ENCODE measurements around the gene COBL. TPM values are rescaled to one million over a fixed set of nuclear protein-coding genes. Genes with fewer than 3 reads are reported as not detected.

Gene COBL
- total and polyA plus RNA-seq, 2 of the 8 experiments (the other 6 are each of a cell fraction or from before 2014, with no cell fraction given), result 13.8 to 40.4 TPM

DNA sequence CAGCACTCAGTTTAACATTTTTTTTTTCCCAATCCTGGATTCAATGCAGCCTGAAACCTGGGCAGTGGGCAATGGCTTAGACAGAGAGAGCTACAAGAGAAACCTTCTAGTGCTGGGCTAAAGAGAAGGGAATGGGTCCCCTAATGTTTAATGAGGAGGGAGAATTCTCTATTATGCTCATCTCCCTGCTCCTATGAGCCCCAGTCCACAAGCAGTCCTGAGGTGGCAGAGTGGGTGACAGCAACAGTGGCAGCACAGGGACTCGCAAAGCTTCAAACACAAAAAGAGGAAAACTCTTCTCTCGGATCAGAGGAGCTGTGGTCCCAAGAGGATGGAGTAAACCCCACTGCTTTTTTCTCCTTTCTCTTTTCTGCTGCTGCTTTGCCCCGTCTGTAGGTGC is 36.5 kb downstream of the COBL start:
- no peaks in the 10 kb centered on the region for H3K9me3 ChIP-seq (ENCODE audit: insufficient read depth in 2 of 2, low read depth in 1 of 2, low read length in 1 of 2)
- no peak overlapping the region for H3K56ac ChIP-seq (replicated peaks; ENCODE audit: insufficient read length, low read depth, low read length)
- H3K27ac ChIP-seq (ENCODE audit: low read depth, low read length), result no peak overlapping the region
- no peak overlapping the region for H2BK12ac ChIP-seq (ENCODE audit: low read depth, low read length)
- no peak overlapping the region for H4K91ac ChIP-seq (replicated peaks; ENCODE audit: insufficient read length, low read length)
- peaks cover 0 to 82% of the 10 kb centered on the region in 2 experiments; a peak in 3 of 4 replicates for H3K79me2 ChIP-seq (ENCODE audit: control insufficient read depth in 1 of 2, insufficient read depth in 2 of 2, low read length in 2 of 2)
- TF ChIP-seq HDAC2 (IDR thresholded peaks at IDR 0.05; ENCODE audit: borderline replicate concordance in 1 of 2, low read depth in 2 of 2, low read length in 2 of 2) (no peak), SAP30 (IDR thresholded peaks at IDR 0.05; ENCODE audit: insufficient read depth, insufficient replicate concordance, low read length) (no peak), KDM1A (IDR thresholded peaks at IDR 0.05; ENCODE audit: borderline replicate concordance, low read length) (no peak), MAFK (IDR thresholded peaks at IDR 0.05; ENCODE audit: low read depth, low read length) (no peak), BRCA1 (IDR thresholded peaks at IDR 0.05; ENCODE audit: low read depth, low read length) (no peak), EP300 (IDR thresholded peaks at IDR 0.05; ENCODE audit: borderline replicate concordance in 1 of 2, low read depth in 2 of 2, low read length in 2 of 2) (no peak), RXRA (IDR thresholded peaks at IDR 0.05; ENCODE audit: insufficient read depth, low read depth, low read length) (no peak)
- H3K79me1 ChIP-seq (ENCODE audit: low read depth, low read length), result peaks cover 14% of the 10 kb centered on the region
- H3K4me3 ChIP-seq (ENCODE audit: extremely low read depth in 1 of 4, insufficient read depth in 2 of 4, low read depth in 3 of 4, low read length in 4 of 4), result no peak overlapping the region
- no peaks in the 10 kb centered on the region for H3K36me3 ChIP-seq (ENCODE audit: control insufficient read depth in 2 of 4, insufficient read depth in 4 of 4, low read length in 3 of 4)
- H2AFZ ChIP-seq (ENCODE audit: low read length), result no peak overlapping the region
- H3K27me3 ChIP-seq (replicated peaks in 1 of 4; ENCODE audit: control insufficient read depth in 3 of 4, extremely low read depth in 1 of 4, insufficient read depth in 3 of 4, low read length in 3 of 4), result no peaks in the 10 kb centered on the region
- POLR2A ChIA-PET (ENCODE audit: partially characterized antibody), result no interaction called here
- peaks cover 3 to 8% of the 10 kb centered on the region in 2 experiments for H4K20me1 ChIP-seq (replicated peaks in 1 of 2; ENCODE audit: control insufficient read depth in 1 of 2, insufficient read depth in 2 of 2, low read length in 2 of 2)
- no peak overlapping the region for H3K23ac ChIP-seq (ENCODE audit: insufficient read length)
- H3K14ac ChIP-seq (ENCODE audit: insufficient read length), result no peak overlapping the region
- H3K4me2 ChIP-seq (ENCODE audit: insufficient read depth in 1 of 2, low read depth in 2 of 2, low read length in 2 of 2), result no peak overlapping the region
- H3K18ac ChIP-seq (ENCODE audit: extremely low read depth, low read length), result no peak overlapping the region
- H2AK5ac ChIP-seq (ENCODE audit: low read depth, low read length), result no peak overlapping the region
- H4K8ac ChIP-seq (ENCODE audit: extremely low read depth, insufficient read depth, low read length), result no peak overlapping the region
- DNase-seq (ENCODE audit: low read depth in 1 of 2, low spot score in 2 of 2) (peak in 1 of 2 experiments; percentile 40), FAIRE-seq (no peak)
- H3K23me2 ChIP-seq (ENCODE audit: low read depth, low read length), result no peaks in the 10 kb centered on the region; the same call in 1 of the 2 replicates
- no peak overlapping the region for H2BK5ac ChIP-seq (ENCODE audit: low read depth, low read length)
- CTCF ChIA-PET (ENCODE audit: partially characterized antibody), result interaction anchor here (0.6 to 1.9 kb wide), 4 partner anchors 16 to 90 kb away, joined by 3 to 6 read pairs (median 4); no protein-coding TSS in a partner anchor
- no peak overlapping the region for H2BK15ac ChIP-seq (ENCODE audit: low read length)
- peaks cover 0 to 6% (median 4%) of the 10 kb centered on the region in 4 experiments; a peak in 4 of 7 replicates for H3K4me1 ChIP-seq (replicated peaks in 1 of 4; ENCODE audit: control insufficient read depth in 3 of 4, insufficient read depth in 4 of 4, low read length in 3 of 4)
- no peak overlapping the region for H3K9ac ChIP-seq (replicated peaks in 1 of 4; ENCODE audit: extremely low read depth in 1 of 4, low read depth in 3 of 4, low read length in 3 of 4)
- H2BK20ac ChIP-seq (ENCODE audit: low read length), result no peak overlapping the region
- H2BK120ac ChIP-seq (replicated peaks; ENCODE audit: low read depth, low read length), result no peak overlapping the region
- no peak overlapping the region for H4K5ac ChIP-seq (ENCODE audit: insufficient read length, low read depth, low read length)
- WGBS, 2 experiments (ENCODE audit: extremely low coverage in 1 of 2, insufficient coverage in 1 of 2, insufficient read length in 1 of 2, insufficient replicate concordance in 2 of 2, low coverage in 1 of 2, low lambda C conversion rate in 2 of 2, missing lambda C conversion rate in 1 of 2), result 94% methylated on average over 3 of the region's 3 CpGs; no CpG with 5 or more reads in 1 of the 2 experiments
- H3K4ac ChIP-seq (replicated peaks; ENCODE audit: insufficient read length, low read depth, low read length), result no peak overlapping the region
